ENCODE data around the gene SEC24C. TPM values are rescaled to one million over a fixed set of nuclear protein-coding genes. Genes with fewer than 3 reads are reported as not detected.

Gene SEC24C
- total and polyA plus RNA-seq, 2 of the 13 experiments (the other 11 are each of a cell fraction or from before 2014, with no cell fraction given): 63.1 to 66.4 TPM

DNA sequence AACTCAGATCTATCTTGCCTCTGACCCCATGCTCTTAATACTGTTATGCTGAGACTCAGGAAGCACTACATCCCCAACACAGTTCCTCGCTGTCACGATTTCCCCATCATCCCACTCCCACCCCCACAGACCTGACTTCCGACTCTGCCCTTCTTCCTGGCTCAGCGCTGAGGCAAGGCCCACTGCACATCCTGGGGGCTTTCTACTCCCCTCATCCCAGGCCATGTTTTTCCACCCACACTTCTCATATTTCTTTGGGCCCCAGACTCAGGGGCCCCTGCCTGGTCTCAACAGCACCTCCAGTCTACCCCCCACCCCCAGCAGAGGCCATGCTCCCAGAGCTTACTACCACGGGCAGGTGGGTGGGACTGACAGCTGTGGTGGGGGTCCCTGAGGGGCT is 74.9 kb downstream of the SEC24C start:
- DNase-seq (ENCODE audit: low spot score) (no peak), ATAC-seq (no peak), FAIRE-seq (no peak)
- intact Hi-C loops (cut with micrococcal nuclease; ENCODE audit: unreplicated experiment) (no loop called here), in situ Hi-C loops (cut with HindIII; ENCODE audit: extremely low pct_ligation_motif_present, low pct_unique_long_range_greater_than_20kb) (no loop called here)
- H3K27ac ChIP-seq (ENCODE audit: extremely low read length, insufficient read depth, low read length): no peak overlapping the region
- H3K4me2 ChIP-seq (ENCODE audit: low read depth, low read length): no peak overlapping the region
- no peak overlapping the region for H3K9ac ChIP-seq (ENCODE audit: insufficient read depth, low read depth, low read length)
- ChIA-PET CTCF (ENCODE audit: low intra/inter-chr PET ratio, low total read pairs) (no interaction called here), POLR2A (interaction anchor here (1.6 kb wide), 2 partner anchors 21 to 55 kb away, joined by 3 to 8 read pairs; partner anchors contain the start of gene CAMK2G)
- TF ChIP-seq KDM5A (IDR thresholded peaks at IDR 0.05; ENCODE audit: borderline replicate concordance, low read length) (no peak), NR2C2 (CRISPR knock-in tag; IDR thresholded peaks at IDR 0.05; ENCODE audit: borderline replicate concordance) (no peak), SMAD9 (CRISPR knock-in tag; IDR thresholded peaks at IDR 0.05) (no peak), NRL (CRISPR knock-in tag; IDR thresholded peaks at IDR 0.05; ENCODE audit: borderline replicate concordance) (no peak), ZFP1 (CRISPR knock-in tag; IDR thresholded peaks at IDR 0.05) (no peak), ZNF350 (CRISPR knock-in tag; IDR thresholded peaks at IDR 0.05; ENCODE audit: borderline replicate concordance, low read depth) (no peak), ZBTB42 (CRISPR knock-in tag; IDR thresholded peaks at IDR 0.05) (no peak), MIXL1 (CRISPR knock-in tag; IDR thresholded peaks at IDR 0.05) (no peak), SMARCC2 (IDR thresholded peaks at IDR 0.05) (no peak), ZNF225 (CRISPR knock-in tag; IDR thresholded peaks at IDR 0.05) (no peak), ZNF619 (CRISPR knock-in tag; IDR thresholded peaks at IDR 0.05) (no peak), PHF21A (CRISPR knock-in tag; IDR thresholded peaks at IDR 0.05) (no peak), PAX8 (CRISPR knock-in tag; IDR thresholded peaks at IDR 0.05; ENCODE audit: borderline replicate concordance) (no peak), CENPX (CRISPR knock-in tag; IDR thresholded peaks at IDR 0.05) (no peak), TEAD2 (CRISPR knock-in tag; IDR thresholded peaks at IDR 0.05) (no peak), MTF2 (CRISPR knock-in tag; IDR thresholded peaks at IDR 0.05; ENCODE audit: borderline replicate concordance) (no peak), ZMYM2 (CRISPR knock-in tag; IDR thresholded peaks at IDR 0.05) (no peak), ZNF17 (CRISPR knock-in tag; IDR thresholded peaks at IDR 0.05) (no peak)
- TF ChIP-seq, protein P1, sequence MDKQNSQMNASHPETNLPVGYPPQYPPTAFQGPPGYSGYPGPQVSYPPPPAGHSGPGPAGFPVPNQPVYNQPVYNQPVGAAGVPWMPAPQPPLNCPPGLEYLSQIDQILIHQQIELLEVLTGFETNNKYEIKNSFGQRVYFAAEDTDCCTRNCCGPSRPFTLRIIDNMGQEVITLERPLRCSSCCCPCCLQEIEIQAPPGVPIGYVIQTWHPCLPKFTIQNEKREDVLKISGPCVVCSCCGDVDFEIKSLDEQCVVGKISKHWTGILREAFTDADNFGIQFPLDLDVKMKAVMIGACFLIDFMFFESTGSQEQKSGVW (CRISPR knock-in tag; IDR thresholded peaks at IDR 0.05; ENCODE audit: borderline replicate concordance): no peak
- TF ChIP-seq, protein P2, sequence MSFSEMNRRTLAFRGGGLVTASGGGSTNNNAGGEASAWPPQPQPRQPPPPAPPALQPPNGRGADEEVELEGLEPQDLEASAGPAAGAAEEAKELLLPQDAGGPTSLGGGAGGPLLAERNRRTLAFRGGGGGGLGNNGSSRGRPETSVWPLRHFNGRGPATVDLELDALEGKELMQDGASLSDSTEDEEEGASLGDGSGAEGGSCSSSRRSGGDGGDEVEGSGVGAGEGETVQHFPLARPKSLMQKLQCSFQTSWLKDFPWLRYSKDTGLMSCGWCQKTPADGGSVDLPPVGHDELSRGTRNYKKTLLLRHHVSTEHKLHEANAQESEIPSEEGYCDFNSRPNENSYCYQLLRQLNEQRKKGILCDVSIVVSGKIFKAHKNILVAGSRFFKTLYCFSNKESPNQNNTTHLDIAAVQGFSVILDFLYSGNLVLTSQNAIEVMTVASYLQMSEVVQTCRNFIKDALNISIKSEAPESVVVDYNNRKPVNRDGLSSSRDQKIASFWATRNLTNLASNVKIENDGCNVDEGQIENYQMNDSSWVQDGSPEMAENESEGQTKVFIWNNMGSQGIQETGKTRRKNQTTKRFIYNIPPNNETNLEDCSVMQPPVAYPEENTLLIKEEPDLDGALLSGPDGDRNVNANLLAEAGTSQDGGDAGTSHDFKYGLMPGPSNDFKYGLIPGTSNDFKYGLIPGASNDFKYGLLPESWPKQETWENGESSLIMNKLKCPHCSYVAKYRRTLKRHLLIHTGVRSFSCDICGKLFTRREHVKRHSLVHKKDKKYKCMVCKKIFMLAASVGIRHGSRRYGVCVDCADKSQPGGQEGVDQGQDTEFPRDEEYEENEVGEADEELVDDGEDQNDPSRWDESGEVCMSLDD (CRISPR knock-in tag; IDR thresholded peaks at IDR 0.05; ENCODE audit: borderline replicate concordance): no peak
- H3K9me3 ChIP-seq (ENCODE audit: low read length): no peaks in the 10 kb centered on the region
- no peaks in the 10 kb centered on the region for H3K4me1 ChIP-seq (ENCODE audit: insufficient read depth, low read length)
- H4K20me1 ChIP-seq (ENCODE audit: insufficient read depth, low read length): no peaks in the 10 kb centered on the region
- H3K4me3 ChIP-seq (replicated peaks in 1 of 3; ENCODE audit: insufficient read depth in 1 of 3, low read depth in 2 of 3, low read length in 3 of 3): no peak overlapping the region
- H3K27me3 ChIP-seq (ENCODE audit: control insufficient read depth in 1 of 2, insufficient read depth in 2 of 2, low read length in 2 of 2): no peaks in the 10 kb centered on the region
- 96% methylated on average over 5 of the region's 5 CpGs for WGBS (ENCODE audit: low lambda C conversion rate)
- peaks cover 4 to 43% of the 10 kb centered on the region in 2 experiments for H3K36me3 ChIP-seq (replicated peaks in 1 of 2; ENCODE audit: control insufficient read depth in 1 of 2, insufficient read depth in 2 of 2, low read length in 2 of 2)
- no TSS peak for BruUV-seq (replicated peaks)
- no peak overlapping the region for H2AFZ ChIP-seq (ENCODE audit: low read length)
- no peaks in the 10 kb centered on the region for H3K79me2 ChIP-seq (ENCODE audit: insufficient read depth, low read length)

All from HepG2 (cell line).